Panc1 (cell line): Measurements from ENCODE around the gene FARP1. TPM values are rescaled to one million over a fixed set of nuclear protein-coding genes. Genes with fewer than 3 reads are reported as not detected.
"Not testable (repeated sequence)": the region's sequence is repeated elsewhere in the genome, so short reads cannot be mapped to it uniquely, and the experiment has no call there.

Experiments used
- ATAC-seq: fragments of 200-7000 bp; cut with Tn5 transposase; 2 replicates; pipeline ENCODE4 v1.9.1; 2020; ENCODE audit warnings: mild to moderate bottlenecking, moderate library complexity
- BruUV-seq: library from RNA; stranded (reverse); fragments of 400-500 nt; replicated peaks from 2 replicates; lab custom pipeline; 2021; lab: Mats Ljungman, UMichigan
- CTCF ChIA-PET: fragments of 300-600 bp; sonication (Branson Sonifier 250); formaldehyde crosslinking; loops from one replicate; lab custom pipeline; 2022; ENCODE audit warnings: antibody characterized with exemption; lab: Charles Lee
- POLR2A ChIA-PET: fragments of 300-600 bp; sonication (Branson Sonifier 250); formaldehyde crosslinking; loops from one replicate; lab custom pipeline; 2022; ENCODE audit warnings: antibody characterized with exemption; lab: Charles Lee
- DNase-seq: peaks from one replicate; pipeline ENCODE4 v3.0.0-alpha.2; 2010; ENCODE audit warnings: low read depth, low spot score
- H3K27ac ChIP-seq: 2 replicates; pipeline ENCODE4 v1.5.1; 2011; ENCODE audit warnings: mild to moderate bottlenecking, low read length, inconsistent platforms
- H3K27me3 ChIP-seq: fragments of 200-500 bp; sonication (Bioruptor generic); 2 replicates; pipeline ENCODE4 v1.6.0; 2014; ENCODE audit warnings: low read length, inconsistent platforms; ENCODE audit not compliant: control insufficient read depth, insufficient read depth
- H3K36me3 ChIP-seq: fragments of 200-500 bp; sonication (Bioruptor generic); 2 replicates; pipeline ENCODE4 v1.5.1; 2014; ENCODE audit warnings: inconsistent platforms, mild to moderate bottlenecking, low read length, moderate library complexity; ENCODE audit not compliant: control insufficient read depth, insufficient read depth
- H3K4me1 ChIP-seq: 2 replicates; pipeline ENCODE4 v1.5.1; 2011; ENCODE audit warnings: inconsistent platforms, mild to moderate bottlenecking, low read length, moderate library complexity; ENCODE audit not compliant: control insufficient read depth, insufficient read depth
- H3K4me3 ChIP-seq, 2 experiments: 2 replicates each; pipeline ENCODE4 v1.5.1; 2011 to 2012; ENCODE audit warnings: low read depth in 2 of 2, low read length in 2 of 2, mild to moderate bottlenecking in 2 of 2, inconsistent platforms in 1 of 2, moderate library complexity in 1 of 2
- H3K9me3 ChIP-seq: fragments of 200-500 bp; sonication (Bioruptor generic); 2 replicates; pipeline ENCODE4 v1.5.1; 2014; ENCODE audit warnings: low read depth, mild to moderate bottlenecking, inconsistent platforms, low read length, moderate library complexity; ENCODE audit not compliant: control insufficient read depth, insufficient read depth
- CTCF ChIP-seq: fragments of 450-650 bp; IDR thresholded peaks from 2 replicates; pipeline ENCODE4 v1.5.1; 2017; ENCODE audit warnings: mild to moderate bottlenecking
- POLR2AphosphoS5 ChIP-seq: IDR thresholded peaks from 2 replicates; pipeline ENCODE4 v1.6.1; 2012; ENCODE audit warnings: mild to moderate bottlenecking, low read depth, low read length, moderate library complexity
- REST ChIP-seq, 2 experiments: IDR thresholded peaks; 2 replicates each; pipeline ENCODE4 v1.6.1; 2011 to 2012; ENCODE audit warnings: low read depth in 2 of 2, control low read depth in 1 of 2, low read length in 1 of 2, mild to moderate bottlenecking in 1 of 2, moderate library complexity in 1 of 2; ENCODE audit not compliant: insufficient read depth in 1 of 2
- SIN3A ChIP-seq: IDR thresholded peaks from 2 replicates; pipeline ENCODE4 v1.6.1; 2012; ENCODE audit warnings: low read depth, mild to moderate bottlenecking, low read length, moderate library complexity, borderline replicate concordance; ENCODE audit not compliant: insufficient read depth
- TCF7L2 ChIP-seq: IDR thresholded peaks from 2 replicates; pipeline ENCODE4 v1.6.1; 2011; ENCODE audit warnings: mild to moderate bottlenecking, low read depth, low read length, inconsistent platforms
- in situ Hi-C: cut with HindIII; loops from 2 replicates; pipeline ENCODE4 v1.10.0; 2016; ENCODE audit warnings: low sequenced_read_pairs, low pct_unique_long_range_greater_than_20kb
- intact Hi-C: fragments of 100-400 bp; cut with micrococcal nuclease; formaldehyde crosslinking; loops from one replicate; pipeline ENCODE4 v1.10.0; 2022; ENCODE audit not compliant: unreplicated experiment
- total RNA-seq: library from RNA; stranded (reverse); gene quantifications from one replicate; pipeline ENCODE4 v1.2.1, GENCODE V29; 2021; ENCODE audit not compliant: unreplicated experiment

Gene FARP1
- total RNA-seq, 1 experiment from 2014 or later = 61.9 TPM

- Histone ChIP-seq H3K27me3 (no peaks in the 10 kb centered on the region), H3K4me3 (no peak overlapping the region), H3K9me3 (no peaks in the 10 kb centered on the region), H3K4me1 (no peaks in the 10 kb centered on the region), H3K36me3 (no peaks in the 10 kb centered on the region), H3K27ac (no peak overlapping the region)
- ChIA-PET CTCF (no interaction called here), POLR2A (no interaction called here)
- ATAC-seq (no peak), DNase-seq (no peak)
- in situ Hi-C loops = loop anchor here (25.0 kb wide), 1 partner anchor 274 kb away; the partner anchor contains the start of gene FARP1
- BruUV-seq = no TSS peak
- TF ChIP-seq POLR2AphosphoS5 (no peak), REST (IDR thresholded peaks at IDR 0.05; ENCODE audit: insufficient read depth in 1 of 2, low read depth in 2 of 2, low read length in 1 of 2) (no peak), CTCF (no peak), SIN3A (no peak), TCF7L2 (no peak)
- intact Hi-C loops = no loop called here
These were observed 268.1 kb downstream of the FARP1 start for GRCh38 chr13:98411013-98411412.

- no peaks in the 10 kb centered on the region for H3K4me1 ChIP-seq
- H3K27ac ChIP-seq = no peak overlapping the region
- no peaks in the 10 kb centered on the region for H3K9me3 ChIP-seq
- no peaks in the 10 kb centered on the region for H3K27me3 ChIP-seq
- TF ChIP-seq CTCF = no peak
- in situ Hi-C loops = loop anchor here (25.0 kb wide), 1 partner anchor 274 kb away; the partner anchor contains the start of gene FARP1
- ChIA-PET POLR2A (no interaction called here), CTCF (no interaction called here)
- BruUV-seq = no TSS peak
- no peaks in the 10 kb centered on the region for H3K36me3 ChIP-seq
- DNase-seq = no peak
- ATAC-seq = no peak
- intact Hi-C loops = no loop called here
- H3K4me3 ChIP-seq = no peak overlapping the region
These were observed 268.8 kb downstream of the FARP1 start for GRCh38 chr13:98411617-98412265.

- H3K4me1 ChIP-seq, DNase-seq, POLR2A ChIA-PET, ATAC-seq, H3K27me3 ChIP-seq, BruUV-seq, H3K4me3 ChIP-seq, H3K27ac ChIP-seq, H3K36me3 ChIP-seq, CTCF ChIA-PET, intact Hi-C loops, H3K9me3 ChIP-seq: not testable (repeated sequence)
- in situ Hi-C loops = loop anchor here (25.0 kb wide), 1 partner anchor 276 kb away; the partner anchor contains the start of gene FARP1
These were observed 270.4 kb downstream of the FARP1 start for GRCh38 chr13:98413278-98413677.
